GM12891 (cell line): ENCODE measurements around the gene ARHGAP15.

Experiments used
- POLR2A ChIP-seq: IDR thresholded peaks from 2 replicates; pipeline ENCODE4 v1.6.1; 2011; ENCODE audit warnings: low read depth, low read length, control low read depth
- POLR2AphosphoS5 ChIP-seq: IDR thresholded peaks from 2 replicates; pipeline ENCODE4 v1.6.1; 2011; ENCODE audit warnings: low read depth, low read length, control low read depth
- POU2F2 ChIP-seq: IDR thresholded peaks from 2 replicates; pipeline ENCODE4 v1.6.1; 2011; ENCODE audit warnings: low read depth, mild to moderate bottlenecking, control low read depth, low read length, moderate library complexity
- SPI1 ChIP-seq: IDR thresholded peaks from 2 replicates; pipeline ENCODE4 v1.6.1; 2011; ENCODE audit warnings: low read depth, low read length, control low read depth
- TAF1 ChIP-seq: IDR thresholded peaks from 2 replicates; pipeline ENCODE4 v1.6.1; 2011; ENCODE audit warnings: low read depth, low read length, control low read depth

DNA sequence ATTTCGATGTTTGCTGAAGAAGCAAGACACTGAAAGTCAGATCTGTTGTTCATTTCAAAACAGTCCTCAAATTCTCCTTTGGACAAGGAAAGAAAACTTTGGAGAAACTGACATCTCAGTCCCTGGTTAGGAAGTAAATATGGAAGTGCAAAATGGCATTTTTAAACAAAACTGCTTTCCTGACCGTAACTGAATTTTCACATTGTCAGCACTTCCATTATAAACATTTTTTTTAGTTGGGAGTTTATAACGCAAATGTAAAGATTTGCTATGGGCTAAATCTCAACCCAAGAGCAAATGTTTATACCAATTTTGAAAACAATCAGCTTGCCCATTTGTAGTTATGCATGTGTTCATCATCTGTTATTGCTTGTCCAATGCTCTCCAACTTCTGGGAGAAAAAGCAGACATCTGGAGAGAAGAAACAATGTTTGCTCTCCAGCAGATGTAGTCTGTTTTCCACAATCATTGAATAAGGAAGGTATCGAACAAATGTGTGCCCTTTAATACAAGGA, 520.1 kb downstream of the ARHGAP15 start:
- no peak for TF ChIP-seq TAF1
- no peak for TF ChIP-seq POLR2AphosphoS5
- no peak for TF ChIP-seq POLR2A
- TF ChIP-seq SPI1 = no peak
- no peak for TF ChIP-seq POU2F2
